NCI-H82 (cell line): ENCODE data around the gene GIMAP6.
"Not testable (repeated sequence)": the region's sequence is repeated elsewhere in the genome, so short reads cannot be mapped to it uniquely, and the experiment has no call there.

Experiments used
- DNase-seq: peaks from one replicate; lab custom pipeline; 2025; lab: John Stamatoyannopoulos, UW

Gene GIMAP6

DNA sequence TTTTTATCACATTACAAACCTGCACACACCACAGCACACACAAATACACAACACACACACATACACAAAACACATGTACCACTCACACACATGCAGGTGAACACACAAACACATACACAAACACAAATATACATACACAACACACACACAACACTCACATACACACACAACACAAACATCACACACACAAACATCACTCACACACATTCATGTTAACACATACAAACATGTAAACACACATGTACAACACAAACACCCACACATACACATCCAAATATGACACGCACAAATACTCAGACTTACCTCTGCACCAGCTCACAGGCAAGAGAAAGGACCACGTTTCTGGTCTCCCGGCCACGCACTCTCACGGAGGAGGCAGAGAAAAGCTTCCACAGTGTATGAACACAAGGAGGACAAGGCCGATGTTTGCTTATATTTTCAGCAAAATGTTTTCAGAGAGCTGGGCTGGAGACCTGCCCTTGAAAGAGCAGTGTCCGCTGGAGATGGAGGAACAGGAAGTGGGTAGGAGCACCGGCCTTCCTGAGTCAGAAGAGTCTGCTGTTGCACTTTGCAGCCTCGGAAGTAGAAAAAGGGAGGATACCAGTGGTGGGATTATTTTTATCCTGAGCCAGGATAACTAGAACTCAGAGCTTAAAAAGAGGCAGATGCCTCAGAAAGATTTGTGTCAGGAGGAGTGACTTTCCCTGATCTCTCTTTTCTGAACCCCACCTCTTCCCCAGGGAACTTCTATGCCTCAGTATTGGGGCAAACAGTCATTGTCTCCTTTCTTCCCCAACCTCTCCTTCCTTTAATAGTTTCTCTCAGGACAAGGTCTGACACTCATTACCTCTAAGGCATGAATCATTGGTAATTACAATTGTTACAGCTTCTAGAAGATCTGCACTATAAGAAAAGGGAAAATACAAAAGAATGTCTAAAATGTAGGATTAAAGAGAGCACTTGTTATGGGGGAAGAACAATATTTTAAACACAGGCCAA lies at the start of gene GIMAP6:
GIMAP6 (minus strand) TSS at position 520 of the 999 bp plus-strand sequence. CDS start 2,243 bp downstream, outside the sequence.
- no peak for DNase-seq

DNA sequence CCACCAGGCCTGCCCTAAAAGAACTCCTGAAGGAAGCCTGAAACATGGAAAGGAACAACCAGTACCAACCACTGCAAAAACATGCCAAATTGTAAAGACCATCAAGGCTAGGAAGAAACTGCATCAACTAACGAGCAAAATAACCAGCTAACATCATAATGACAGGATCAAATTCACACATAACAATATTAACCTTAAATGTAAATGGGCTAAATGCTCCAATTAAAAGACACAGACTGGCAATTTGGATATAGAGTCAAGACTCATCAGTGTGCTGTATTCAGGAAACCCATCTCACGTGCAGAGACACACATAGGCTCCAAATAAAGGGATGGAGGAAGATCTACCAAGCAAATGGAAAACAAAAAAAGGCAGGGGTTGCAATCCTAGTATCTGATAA lies 48.2 kb upstream of the GIMAP6 start:
- DNase-seq, result not testable (repeated sequence)

DNA sequence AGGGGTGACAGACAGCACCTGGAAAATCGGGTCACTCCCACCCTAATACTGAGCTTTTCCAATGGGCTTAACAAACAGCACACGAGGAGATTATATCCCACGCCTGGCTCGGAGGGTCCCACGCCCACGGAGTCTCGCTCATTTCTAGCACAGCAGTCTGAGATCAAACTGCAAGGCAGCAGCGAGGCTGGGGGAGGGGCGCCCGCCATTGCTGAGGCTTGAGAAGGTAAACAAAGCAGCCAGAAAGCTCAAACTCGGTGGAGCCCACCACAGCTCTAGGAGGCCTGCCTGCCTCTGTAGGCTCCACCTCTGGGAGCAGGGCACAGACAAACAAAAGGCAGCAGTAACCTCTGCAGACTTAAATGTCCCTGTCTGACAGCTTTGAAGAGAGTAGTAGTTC lies 46.4 kb upstream of the GIMAP6 start:
- DNase-seq, result not testable (repeated sequence)

DNA sequence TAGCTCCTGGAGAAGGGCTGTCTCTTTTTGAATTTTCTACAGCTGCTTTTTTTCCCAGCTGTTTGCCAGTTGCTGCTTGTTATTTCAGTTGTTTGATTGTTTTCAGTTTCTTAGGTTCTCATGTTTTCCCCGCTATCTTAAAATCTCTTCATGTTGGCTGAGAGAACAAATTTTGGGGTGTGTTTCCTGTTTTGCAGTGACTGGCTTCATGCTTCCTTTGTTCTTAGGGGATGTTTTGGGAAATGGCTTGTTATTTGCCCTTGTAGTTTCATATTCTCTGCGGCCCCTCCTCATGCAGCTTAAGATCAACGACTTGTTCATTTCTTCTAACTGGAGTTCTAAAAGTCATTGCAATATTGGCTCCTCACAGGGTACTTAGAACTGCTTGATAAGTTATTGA lies 44.7 kb upstream of the GIMAP6 start:
- not testable (repeated sequence) for DNase-seq

DNA sequence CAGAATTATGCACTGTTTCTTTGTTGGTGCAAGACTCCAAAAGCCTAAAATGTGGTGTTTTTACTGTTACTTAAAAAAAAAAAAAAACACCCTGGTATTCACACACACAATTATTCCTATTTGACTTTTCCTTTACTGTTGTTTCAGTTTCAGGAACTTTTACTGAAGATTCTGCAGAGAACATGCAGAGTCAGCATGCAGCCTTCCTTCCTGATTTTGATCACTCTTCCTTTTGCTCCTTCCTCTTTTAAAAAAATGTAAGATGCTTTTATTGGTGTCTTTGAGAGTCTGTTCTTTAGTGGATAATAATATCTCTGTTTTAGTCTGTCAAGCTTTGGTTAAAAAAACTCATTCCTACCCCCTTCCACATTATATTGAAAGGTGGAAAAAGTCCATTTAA lies 44.1 kb upstream of the GIMAP6 start:
- DNase-seq, result not testable (repeated sequence)

DNA sequence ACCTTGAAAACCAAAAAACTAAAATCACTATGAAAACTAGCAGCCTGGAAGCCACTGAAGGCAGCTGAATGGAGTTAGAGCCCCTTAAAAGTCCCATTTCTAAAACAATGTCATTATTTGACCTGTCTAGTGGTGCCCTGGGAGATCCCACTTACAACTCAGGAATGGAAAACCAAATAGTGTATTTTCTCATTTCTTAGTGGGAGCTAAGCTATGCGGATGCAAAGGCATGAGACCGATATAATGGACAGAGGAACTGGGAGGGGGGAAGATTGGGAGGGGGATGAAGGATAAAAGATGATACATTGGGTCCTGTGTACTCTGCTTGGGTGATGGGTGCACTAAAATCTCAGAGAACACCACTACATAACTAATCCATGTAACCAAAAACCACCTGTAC lies 43.5 kb upstream of the GIMAP6 start:
- no peak for DNase-seq

DNA sequence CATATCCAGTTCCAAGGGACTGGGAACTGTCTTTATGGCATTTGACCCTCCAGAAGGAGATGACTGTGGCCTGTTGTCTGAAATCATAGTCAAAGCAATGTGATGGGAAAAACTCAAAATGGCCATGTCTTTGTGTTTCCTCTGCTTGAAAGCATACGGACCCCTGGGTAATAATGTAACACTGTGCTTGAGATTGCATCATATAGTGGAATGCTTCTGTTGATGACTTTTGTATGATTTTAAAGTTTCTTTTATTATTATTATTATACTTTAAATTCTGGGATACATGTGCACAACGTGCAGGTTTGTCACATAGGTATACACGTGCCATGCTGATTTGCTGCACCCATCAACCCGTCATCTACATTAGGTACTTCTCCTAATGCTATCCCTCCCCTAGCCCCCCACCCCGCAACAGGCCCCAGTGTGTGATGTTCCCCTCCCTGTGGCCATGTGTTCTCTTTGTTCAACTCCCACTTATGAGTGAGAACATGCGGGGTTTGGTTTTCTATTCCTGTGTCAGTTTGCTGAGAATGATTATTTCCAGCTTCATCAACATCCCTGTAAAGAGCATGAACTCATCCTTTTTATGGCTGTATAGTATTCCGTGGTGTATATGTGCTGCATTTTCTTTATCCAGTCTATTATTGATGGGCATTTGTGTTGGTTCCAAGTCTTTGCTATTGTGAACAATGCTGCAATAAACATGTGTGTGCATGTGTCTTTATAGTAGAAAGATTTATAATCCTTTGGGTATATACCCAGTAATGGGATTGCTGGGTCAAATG lies 39.8 kb upstream of the GIMAP6 start:
- DNase-seq, result not testable (repeated sequence)

DNA sequence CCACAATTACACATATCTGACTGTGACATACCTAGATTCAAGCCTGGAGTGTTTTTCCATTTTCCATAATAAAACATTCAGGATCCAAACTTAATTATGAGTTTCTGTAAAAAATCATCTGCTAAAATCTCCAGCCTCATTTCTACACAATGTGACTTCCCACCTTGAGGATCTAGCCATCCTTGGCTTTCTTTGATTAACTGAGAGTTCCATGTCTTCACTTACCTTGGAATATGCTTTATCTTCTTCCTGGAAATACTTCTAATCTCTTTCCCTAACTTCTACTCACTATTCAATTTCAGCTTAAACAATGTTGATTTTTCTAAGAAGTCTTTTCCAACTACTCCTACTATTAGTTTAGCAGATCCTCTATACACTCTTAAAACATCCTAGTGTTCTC lies 36.8 kb upstream of the GIMAP6 start:
- DNase-seq, result no peak

DNA sequence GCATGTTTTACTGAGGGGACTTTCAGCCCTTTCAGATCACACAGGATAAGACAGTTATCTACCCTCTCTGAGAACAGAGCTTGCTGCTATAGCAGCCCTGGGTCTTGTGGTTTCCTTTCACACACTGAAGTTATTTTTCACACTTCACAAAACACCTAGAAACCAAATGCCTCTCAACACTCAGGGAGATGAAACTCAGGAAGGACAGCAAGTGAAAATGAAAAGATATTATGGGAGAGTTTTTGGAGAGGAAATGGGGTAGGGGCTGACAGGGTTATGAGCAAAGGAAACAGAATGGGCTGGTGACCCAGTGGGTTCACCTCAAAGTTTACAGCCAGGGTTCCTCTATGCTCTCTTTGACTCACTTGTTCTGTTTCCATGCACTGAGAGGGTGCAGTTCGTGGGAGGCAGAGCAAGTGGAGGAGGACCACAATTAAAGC lies 36.3 kb upstream of the GIMAP6 start:
- DNase-seq, result no peak

DNA sequence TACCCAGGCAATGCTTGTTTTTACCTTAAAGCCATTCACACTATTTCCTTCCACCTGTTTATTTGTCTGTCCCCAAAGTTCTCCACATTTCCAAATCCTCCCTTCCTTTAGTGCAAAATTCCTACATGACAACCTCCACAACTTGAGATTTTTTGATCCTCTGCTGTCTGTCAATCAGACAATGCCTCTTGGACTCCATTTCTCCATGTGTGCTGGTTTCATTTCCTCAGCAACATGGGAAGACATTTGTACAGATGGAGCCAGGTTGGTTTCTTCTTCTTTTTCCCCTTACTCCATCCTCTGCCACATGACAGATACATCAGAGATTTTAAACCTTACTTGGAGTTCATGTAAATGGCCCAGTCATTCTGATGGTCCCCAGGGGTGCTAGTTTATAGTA lies 34.2 kb upstream of the GIMAP6 start:
- no peak for DNase-seq

DNA sequence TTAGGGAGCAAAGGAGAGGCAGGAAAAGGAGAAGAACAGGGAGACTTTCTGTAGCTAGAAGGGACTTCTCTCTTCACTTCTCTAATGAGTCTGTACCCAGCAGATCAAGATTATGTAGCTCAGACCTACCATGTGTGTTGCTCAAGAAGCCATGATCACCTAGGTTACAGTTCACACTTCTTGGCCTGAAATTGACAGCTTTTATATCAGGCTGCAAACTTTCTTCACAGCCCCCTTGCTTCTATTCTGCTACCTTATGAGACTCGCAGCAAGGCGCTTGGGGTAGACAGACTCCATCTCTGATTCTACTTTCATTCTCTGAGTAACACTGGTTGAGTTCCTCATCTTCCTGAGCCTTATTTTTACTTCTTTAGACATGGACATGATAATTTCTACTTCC lies 33.7 kb upstream of the GIMAP6 start:
- DNase-seq, result no peak

DNA sequence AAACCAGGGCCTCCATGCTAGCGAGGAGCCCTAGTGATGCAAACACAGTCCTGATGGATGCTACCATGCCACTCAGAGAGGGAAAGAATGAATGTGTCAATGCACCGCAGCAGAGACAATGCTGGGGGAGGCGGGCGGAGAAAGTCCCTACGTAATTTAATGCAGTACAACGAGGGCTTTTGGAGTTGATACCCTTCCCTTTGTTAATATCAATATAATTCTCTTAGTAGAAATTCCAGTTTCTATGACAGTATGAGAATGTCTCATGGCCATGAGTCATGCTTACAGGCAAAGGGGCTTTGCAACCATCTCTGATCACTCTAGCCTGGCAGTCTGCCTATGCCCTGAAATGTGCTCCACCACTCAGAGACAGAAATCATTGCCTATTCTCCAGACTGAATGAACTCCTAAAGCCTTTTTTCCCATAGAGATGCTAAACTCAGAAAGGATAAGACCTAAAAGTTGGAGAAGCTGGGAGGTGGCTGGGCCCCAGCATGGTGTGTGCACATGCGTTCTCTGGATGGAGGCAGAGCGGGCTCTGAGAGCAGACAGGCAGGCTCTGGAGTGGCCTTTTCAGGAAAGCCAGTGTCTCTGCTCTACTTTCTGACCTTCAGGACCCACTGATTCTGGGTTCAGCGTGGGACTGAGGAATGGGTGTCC lies 33.0 kb upstream of the GIMAP6 start:
- DNase-seq, result no peak

DNA sequence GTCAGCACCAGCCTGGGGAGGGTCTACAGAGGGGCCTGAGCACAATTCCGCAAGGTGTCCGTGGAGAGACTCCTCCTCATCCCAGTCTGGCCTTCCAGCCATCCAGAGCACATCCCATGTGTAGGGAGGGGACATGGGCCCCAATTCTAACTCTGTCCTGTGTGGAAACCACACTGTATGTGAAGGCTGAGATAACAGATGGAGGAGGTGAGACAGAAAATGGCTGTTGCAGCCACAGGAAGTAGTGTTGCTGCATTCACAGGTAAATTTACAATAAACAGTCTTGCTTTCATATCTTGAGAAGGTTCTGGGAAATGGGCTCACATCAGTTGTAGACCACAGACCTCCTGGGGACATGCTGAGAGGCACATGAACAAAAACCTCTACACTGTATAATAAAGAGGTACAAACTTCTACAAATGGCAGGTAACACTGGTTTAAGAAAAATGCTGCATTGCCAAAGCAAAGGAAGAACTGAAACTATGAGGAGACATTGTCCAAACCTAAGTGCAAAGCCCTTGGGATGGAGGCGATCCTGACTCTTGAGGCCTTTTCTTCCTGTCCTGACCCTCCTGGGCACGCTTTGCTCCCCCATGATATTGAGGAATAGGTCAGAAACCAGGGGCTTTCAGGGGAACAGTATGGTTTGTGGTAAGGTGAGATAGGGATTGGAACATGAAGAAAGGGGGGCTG lies 31.8 kb upstream of the GIMAP6 start:
- no peak for DNase-seq

DNA sequence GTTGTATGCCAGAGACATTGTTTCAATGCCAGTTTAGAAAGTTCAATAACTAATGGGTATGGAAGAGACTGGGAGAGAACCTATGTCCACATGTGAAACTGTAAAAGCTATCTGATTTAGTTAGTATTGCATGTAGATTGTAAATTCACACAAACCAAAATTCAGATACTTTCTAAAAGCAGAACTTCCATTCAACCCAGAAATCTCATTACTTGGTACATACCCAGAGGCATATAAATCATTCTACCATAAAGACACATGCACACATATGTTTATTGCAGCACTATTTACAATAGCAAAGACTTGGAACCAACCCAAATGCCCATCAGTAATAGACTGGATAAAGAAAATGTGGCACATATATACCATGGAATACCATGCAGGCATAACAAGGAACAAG lies 30.6 kb upstream of the GIMAP6 start:
- DNase-seq, result not testable (repeated sequence)

DNA sequence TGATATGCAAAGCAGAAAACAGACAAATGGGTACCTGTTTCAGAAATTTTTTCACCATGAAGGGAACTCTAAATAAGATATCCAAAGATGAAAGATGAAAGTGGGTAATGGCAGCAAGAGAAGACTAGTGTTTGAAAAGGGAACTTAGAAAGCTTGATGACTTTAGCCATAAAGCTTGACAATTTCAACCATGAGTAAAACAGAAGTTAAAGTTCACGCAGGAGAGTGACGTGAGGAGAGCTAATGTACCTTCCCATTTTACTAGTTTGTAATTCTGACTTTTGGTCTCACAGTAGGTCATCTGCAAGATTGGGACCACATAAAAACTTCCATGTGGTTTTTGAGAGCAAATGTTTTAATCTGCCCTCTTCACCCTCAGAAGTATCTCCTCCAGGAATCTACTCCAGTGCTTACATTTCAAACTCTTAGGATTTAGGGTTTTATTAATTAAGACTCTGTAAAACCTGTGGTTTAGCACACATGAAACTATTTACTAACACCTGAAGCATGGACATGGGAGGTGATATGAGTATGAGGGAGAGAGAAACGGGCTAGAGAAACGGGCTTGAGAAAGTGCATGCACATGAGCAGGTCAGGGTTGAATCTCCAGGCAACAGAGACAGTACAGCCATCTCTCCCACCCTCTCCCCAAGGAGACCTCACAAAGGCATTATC lies 28.9 kb upstream of the GIMAP6 start:
- DNase-seq, result no peak

DNA sequence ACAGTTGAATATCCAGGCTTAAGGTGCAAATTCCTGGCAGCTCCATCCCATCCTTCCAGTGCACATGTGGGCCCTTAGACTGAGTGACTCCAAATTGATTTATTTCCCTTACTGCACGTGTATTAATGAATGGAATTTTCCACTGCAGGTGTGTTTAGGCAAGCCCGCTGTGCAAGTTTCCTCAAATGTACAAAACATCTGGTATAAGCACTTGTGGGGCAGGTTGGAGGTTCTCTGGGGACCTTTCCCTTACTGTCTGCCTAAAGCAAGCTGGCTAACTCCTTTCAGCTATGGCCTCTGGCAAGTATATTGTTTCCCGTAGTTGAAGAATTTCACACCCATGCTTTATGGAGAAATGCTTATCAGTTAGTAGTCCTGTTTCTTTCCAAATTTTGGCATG lies 25.3 kb upstream of the GIMAP6 start:
- no peak for DNase-seq

DNA sequence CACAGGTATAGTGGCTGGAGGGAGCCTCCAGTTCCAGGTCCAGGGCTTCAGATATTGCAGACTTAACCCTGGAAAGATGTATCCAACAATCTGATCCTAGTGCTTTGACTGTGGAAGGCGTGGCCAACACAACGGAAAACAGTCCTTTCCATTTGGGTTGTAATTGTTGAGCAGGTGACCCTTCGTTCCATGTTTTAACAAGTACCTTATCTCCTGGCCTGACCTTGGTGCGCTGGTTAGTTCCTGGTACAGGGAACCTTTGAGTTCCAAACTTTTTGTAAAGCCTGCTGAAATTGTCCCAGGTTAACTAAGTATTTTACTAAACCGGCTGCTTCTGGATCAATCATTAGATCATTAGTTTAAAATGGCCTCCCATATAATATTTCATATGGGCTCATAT lies 23.9 kb upstream of the GIMAP6 start:
- no peak for DNase-seq

DNA sequence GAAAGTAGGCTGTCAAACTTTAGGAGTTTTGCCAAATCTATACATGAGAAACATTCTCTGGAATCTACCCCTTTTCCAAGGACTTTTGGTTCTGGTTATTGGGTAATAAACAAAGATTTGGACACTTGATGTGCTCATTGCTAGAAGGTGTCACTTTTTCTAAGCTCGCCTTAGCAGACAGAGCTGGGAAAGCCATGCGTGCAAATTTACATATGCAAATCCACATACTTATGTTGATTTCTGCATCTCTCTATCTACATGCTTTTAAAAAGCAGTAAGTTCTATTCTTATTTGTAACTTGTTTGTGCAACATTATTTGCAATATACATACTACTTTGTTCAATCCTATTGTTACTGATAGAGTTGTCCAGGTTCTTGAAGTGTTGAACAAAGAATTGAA lies 22.5 kb upstream of the GIMAP6 start:
- no peak for DNase-seq

DNA sequence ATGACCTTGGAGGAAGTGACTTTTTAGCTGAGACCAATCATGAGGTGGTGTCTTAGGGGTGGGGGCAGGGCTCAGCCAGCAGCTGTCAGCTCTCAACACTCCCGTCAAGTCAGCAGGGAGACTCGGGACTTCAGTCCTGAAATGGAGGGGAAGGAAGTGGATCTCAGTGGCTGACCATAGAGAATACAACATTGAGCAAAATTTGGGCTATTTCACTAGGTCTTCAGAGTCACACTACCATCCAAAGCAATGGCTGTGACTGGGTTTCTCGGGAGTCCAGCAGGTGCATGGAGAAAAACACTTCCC lies 16.8 kb upstream of the GIMAP6 start:
- no peak for DNase-seq

DNA sequence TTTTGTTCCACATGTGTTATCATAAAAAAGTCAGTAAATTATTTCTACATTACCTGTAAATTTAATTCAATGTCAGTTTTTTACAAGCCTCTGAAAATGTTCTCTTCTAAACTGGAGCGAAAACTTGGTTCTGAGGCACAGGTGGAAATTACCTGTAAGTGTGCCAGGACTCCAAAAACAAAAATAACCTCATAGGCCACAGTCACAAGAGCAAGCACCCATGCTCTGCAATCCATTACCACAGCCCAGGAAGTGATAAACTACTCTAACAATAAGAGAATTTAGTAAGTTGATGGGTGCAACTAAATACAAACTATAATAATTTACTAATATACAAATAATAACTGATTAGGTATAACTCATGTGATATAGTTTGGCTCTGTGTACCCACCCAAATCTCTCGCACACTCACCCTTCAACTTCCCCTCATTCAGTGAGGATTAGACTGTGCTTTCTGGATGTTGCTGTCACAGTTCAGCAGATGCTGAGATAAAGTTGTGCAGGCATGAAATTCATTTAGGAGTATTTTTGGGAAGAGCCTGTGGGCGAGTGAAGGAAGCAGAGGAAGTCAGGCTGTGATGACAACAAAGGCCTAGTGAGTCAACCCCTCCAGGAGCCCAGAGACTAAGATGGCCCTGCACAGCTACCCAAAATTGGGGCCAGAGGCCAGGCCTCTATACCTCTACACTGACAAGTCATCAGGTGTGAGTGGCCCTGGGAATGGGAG lies 16.3 kb upstream of the GIMAP6 start:
- DNase-seq, result no peak
